ENCODE results near the gene CCNY. TPM values are rescaled to one million over a fixed set of nuclear protein-coding genes. Genes with fewer than 3 reads are reported as not detected.
A peak's percentile ranks its signal among the peaks of the same experiment; 100 is the strongest.

The CCNY gene
- total RNA-seq, 1 donor = 35.0 TPM

- H3K4me3 ChIP-seq (ENCODE audit: low read depth, low read length) = no peak overlapping the region
- DNase-seq (ENCODE audit: low read depth) = no peak
- TF ChIP-seq, protein P1, sequence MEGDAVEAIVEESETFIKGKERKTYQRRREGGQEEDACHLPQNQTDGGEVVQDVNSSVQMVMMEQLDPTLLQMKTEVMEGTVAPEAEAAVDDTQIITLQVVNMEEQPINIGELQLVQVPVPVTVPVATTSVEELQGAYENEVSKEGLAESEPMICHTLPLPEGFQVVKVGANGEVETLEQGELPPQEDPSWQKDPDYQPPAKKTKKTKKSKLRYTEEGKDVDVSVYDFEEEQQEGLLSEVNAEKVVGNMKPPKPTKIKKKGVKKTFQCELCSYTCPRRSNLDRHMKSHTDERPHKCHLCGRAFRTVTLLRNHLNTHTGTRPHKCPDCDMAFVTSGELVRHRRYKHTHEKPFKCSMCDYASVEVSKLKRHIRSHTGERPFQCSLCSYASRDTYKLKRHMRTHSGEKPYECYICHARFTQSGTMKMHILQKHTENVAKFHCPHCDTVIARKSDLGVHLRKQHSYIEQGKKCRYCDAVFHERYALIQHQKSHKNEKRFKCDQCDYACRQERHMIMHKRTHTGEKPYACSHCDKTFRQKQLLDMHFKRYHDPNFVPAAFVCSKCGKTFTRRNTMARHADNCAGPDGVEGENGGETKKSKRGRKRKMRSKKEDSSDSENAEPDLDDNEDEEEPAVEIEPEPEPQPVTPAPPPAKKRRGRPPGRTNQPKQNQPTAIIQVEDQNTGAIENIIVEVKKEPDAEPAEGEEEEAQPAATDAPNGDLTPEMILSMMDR (IDR thresholded peaks at IDR 0.05; ENCODE audit: insufficient read depth, low read depth, low read length) = no peak
Measured at GRCh38 chr10:35378541-35379210, 42.4 kb downstream of the CCNY start.

DNA sequence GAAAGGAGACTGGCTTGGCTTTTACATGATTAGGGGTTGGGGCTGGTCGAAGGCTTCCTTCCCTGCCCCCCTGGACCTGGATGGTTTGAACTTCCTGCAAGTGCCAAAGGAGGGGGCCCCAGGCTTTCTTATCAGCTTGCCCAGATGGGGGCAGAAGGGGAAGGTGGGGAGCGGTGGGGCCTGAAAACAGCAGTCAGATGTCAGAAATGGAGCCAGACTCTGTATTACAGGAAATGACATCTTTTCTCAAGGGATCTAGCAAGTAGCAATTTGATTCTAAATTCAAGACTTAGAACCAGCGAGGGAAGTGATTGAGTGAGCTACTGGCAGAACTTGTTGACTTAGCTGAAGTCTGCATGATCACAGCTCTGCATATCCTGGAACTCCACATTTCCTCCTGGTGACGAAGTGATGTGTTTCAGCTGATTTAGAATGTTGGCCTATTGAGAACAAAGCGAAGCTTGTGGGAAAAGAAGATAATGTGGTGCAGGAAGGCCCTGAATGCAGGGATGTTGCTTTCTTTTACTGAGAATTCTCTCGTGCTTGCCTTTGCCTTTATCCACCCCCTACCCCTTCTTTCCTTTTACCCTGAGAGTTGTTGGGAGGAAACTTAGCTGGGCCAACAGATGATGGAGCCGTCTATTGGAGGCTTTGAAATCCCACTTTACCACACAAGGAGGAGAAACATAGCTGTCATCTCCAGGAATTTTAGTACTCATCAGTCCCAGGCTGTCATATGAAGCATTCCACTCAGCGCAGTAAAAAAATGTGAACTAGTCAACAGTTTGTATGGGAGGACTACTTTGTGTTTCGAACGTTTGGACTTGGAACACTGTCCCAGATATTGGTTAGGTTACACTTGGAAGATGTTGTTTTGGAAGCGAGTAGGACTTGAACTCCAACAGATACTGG lies 43.2 kb downstream of the CCNY start:
- TF ChIP-seq, protein P1 (IDR thresholded peaks at IDR 0.05; ENCODE audit: insufficient read depth, low read depth, low read length) = no peak
- no peak overlapping the region for H3K4me3 ChIP-seq (ENCODE audit: low read depth, low read length)
- peak; percentile 19 for DNase-seq (ENCODE audit: low read depth)

- DNase-seq (ENCODE audit: low read depth) = no peak
- TF ChIP-seq, protein P1 (IDR thresholded peaks at IDR 0.05; ENCODE audit: insufficient read depth, low read depth, low read length) = no peak
- no peak overlapping the region for H3K4me3 ChIP-seq (ENCODE audit: low read depth, low read length)
Measured at GRCh38 chr10:35382096-35382495, 45.8 kb downstream of the CCNY start.

DNA sequence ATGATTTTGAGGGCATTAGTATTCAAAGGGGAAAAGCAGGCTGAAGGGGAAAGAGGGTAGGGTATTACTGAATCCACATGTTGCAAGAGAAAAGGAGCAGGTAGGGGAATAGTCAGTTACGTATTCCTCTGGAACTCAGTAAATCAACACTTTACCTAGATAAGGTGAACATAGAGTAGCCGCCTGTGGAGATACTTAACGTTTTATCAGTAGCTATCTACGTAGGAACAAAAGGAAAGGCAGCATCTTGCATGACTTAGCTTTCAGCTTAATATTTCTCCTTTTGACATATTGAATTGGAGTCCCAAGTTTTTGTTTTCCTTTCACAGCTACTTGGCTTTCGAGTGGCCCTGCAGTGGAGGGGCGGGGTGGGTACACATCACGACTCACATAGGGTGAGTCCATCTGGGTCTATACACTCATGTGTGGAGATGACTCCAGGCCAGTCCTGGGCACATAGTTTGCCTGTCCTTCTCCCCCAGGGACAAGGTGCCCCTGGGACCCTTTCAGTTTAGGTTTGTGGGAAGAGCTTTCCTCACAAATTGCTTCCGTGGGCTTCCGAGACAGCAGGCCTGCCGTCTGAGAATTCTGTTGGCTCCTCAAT lies 48.1 kb downstream of the CCNY start:
- DNase-seq (ENCODE audit: low read depth) = no peak
- TF ChIP-seq, protein P1 (IDR thresholded peaks at IDR 0.05; ENCODE audit: insufficient read depth, low read depth, low read length) = no peak
- no peak overlapping the region for H3K4me3 ChIP-seq (ENCODE audit: low read depth, low read length)

- TF ChIP-seq, protein P1 (IDR thresholded peaks at IDR 0.05; ENCODE audit: insufficient read depth, low read depth, low read length) = no peak
- no peak overlapping the region for H3K4me3 ChIP-seq (ENCODE audit: low read depth, low read length)
- DNase-seq (ENCODE audit: low read depth) = peak; percentile 36
Measured at GRCh38 chr10:35386594-35387174, 50.4 kb downstream of the CCNY start.

GRCh38 chr10:35387768-35388167 lies 51.5 kb downstream of the CCNY start:
- no peak overlapping the region for H3K4me3 ChIP-seq (ENCODE audit: low read depth, low read length)
- DNase-seq (ENCODE audit: low read depth) = no peak
- TF ChIP-seq, protein P1 (IDR thresholded peaks at IDR 0.05; ENCODE audit: insufficient read depth, low read depth, low read length) = no peak

Measured in fibroblast of villous mesenchyme (primary cell).